Measurements from ENCODE around the gene CEP19. TPM values are rescaled to one million over a fixed set of nuclear protein-coding genes. Genes with fewer than 3 reads are reported as not detected.

CEP19 gene
- polyA plus RNA-seq, 1 donor from 2014 or later = 43.1 TPM

- Histone ChIP-seq H3K27me3 (ENCODE audit: insufficient read depth, low read depth, low read length) (no peaks in the 10 kb centered on the region), H4K20me1 (ENCODE audit: insufficient read depth) (no peaks in the 10 kb centered on the region), H3K4me2 (ENCODE audit: low read length) (no peak overlapping the region), H3F3A (ENCODE audit: insufficient read depth, low read length, poor library complexity, severe bottlenecking) (no peaks in the 10 kb centered on the region), H2AFZ (ENCODE audit: low read depth, low read length) (no peak overlapping the region), H3K4me3 (ENCODE audit: low read length) (no peak overlapping the region), H3K9me2 (ENCODE audit: insufficient read depth, low read length) (no peaks in the 10 kb centered on the region), H3K36me3 (ENCODE audit: insufficient read depth, low read length) (no peaks in the 10 kb centered on the region), H3K27ac (ENCODE audit: low read length) (no peak overlapping the region), H3K79me2 (replicated peaks; ENCODE audit: insufficient read depth, low read length) (no peaks in the 10 kb centered on the region), H3K9ac (ENCODE audit: low read length) (no peak overlapping the region), H3K9me3 (ENCODE audit: low read length) (no peaks in the 10 kb centered on the region)
- TF ChIP-seq EZH2 (IDR thresholded peaks at IDR 0.05; ENCODE audit: borderline replicate concordance, insufficient read depth, low read length, poor library complexity, severe bottlenecking) (no peak), POLR2AphosphoS5 (IDR thresholded peaks at IDR 0.05) (no peak), CTCF (IDR thresholded peaks at IDR 0.05; ENCODE audit: poor library complexity, severe bottlenecking) (no peak), SMC3 (conservative IDR thresholded peaks at IDR 0.05; ENCODE audit: poor library complexity) (no peak), RAD21 (conservative IDR thresholded peaks at IDR 0.05) (no peak)
Measured at GRCh38 chr3:196662711-196663571, 49.1 kb downstream of the CEP19 start.

GRCh38 chr3:196662033-196662432, 50.0 kb downstream of the CEP19 start:
- no peak overlapping the region for H3K4me2 ChIP-seq (ENCODE audit: low read length)
- no peaks in the 10 kb centered on the region for H3K36me3 ChIP-seq (ENCODE audit: insufficient read depth, low read length)
- TF ChIP-seq MXI1 (conservative IDR thresholded peaks at IDR 0.05; ENCODE audit: poor library complexity, severe bottlenecking) = no peak
- TF ChIP-seq POLR2AphosphoS5 (IDR thresholded peaks at IDR 0.05) = no peak
- TF ChIP-seq EZH2 (IDR thresholded peaks at IDR 0.05; ENCODE audit: borderline replicate concordance, insufficient read depth, low read length, poor library complexity, severe bottlenecking) = no peak
- TF ChIP-seq RAD21 (conservative IDR thresholded peaks at IDR 0.05) = no peak
- TF ChIP-seq REST (IDR thresholded peaks at IDR 0.05; ENCODE audit: borderline replicate concordance) = no peak
- TF ChIP-seq SMC3 (conservative IDR thresholded peaks at IDR 0.05; ENCODE audit: poor library complexity) = no peak
- TF ChIP-seq CTCF (IDR thresholded peaks at IDR 0.05; ENCODE audit: poor library complexity, severe bottlenecking) = no peak
- no peak for TF ChIP-seq TAF1 (IDR thresholded peaks at IDR 0.05; ENCODE audit: low read depth)
- no peak for TF ChIP-seq EP300 (conservative IDR thresholded peaks at IDR 0.05; ENCODE audit: poor library complexity, severe bottlenecking)
- no peaks in the 10 kb centered on the region for H3K27me3 ChIP-seq (ENCODE audit: insufficient read depth, low read depth, low read length)
- H3F3A ChIP-seq (ENCODE audit: insufficient read depth, low read length, poor library complexity, severe bottlenecking) = no peaks in the 10 kb centered on the region
- no peak overlapping the region for H3K27ac ChIP-seq (ENCODE audit: low read length)
- H3K9ac ChIP-seq (ENCODE audit: low read length) = no peak overlapping the region
- no peaks in the 10 kb centered on the region for H3K9me3 ChIP-seq (ENCODE audit: low read length)
- H3K4me3 ChIP-seq (ENCODE audit: low read length) = no peak overlapping the region
- H4K20me1 ChIP-seq (ENCODE audit: insufficient read depth) = no peaks in the 10 kb centered on the region
- H2AFZ ChIP-seq (ENCODE audit: low read depth, low read length) = no peak overlapping the region
- H3K79me2 ChIP-seq (replicated peaks; ENCODE audit: insufficient read depth, low read length) = no peaks in the 10 kb centered on the region
- H3K9me2 ChIP-seq (ENCODE audit: insufficient read depth, low read length) = no peaks in the 10 kb centered on the region

Data from neural cell (in vitro differentiated cells).